ENCODE measurements around the gene CHD9. TPM values are rescaled to one million over a fixed set of nuclear protein-coding genes. Genes with fewer than 3 reads are reported as not detected.

The CHD9 gene
- total RNA-seq, 2 experiments from 2014 or later, result 30.2 to 37.9 TPM

GRCh38 chr16:53209877-53210276 is 155.1 kb downstream of the CHD9 start:
- H3K9me3 Mint-ChIP-seq, result no peaks in the 10 kb centered on the region
- H3K36me3 Mint-ChIP-seq, result peaks cover 2% of the 10 kb centered on the region
- H3K4me3 Mint-ChIP-seq, result no peak overlapping the region
- no peak for DNase-seq
- no peak for ATAC-seq (ENCODE audit: low read depth)
- H3K27ac Mint-ChIP-seq, result no peak overlapping the region
- POLR2A ChIA-PET, result no interaction called here
- H3K27me3 Mint-ChIP-seq, result no peaks in the 10 kb centered on the region
- H3K4me1 Mint-ChIP-seq, result peaks cover 11% of the 10 kb centered on the region

DNA sequence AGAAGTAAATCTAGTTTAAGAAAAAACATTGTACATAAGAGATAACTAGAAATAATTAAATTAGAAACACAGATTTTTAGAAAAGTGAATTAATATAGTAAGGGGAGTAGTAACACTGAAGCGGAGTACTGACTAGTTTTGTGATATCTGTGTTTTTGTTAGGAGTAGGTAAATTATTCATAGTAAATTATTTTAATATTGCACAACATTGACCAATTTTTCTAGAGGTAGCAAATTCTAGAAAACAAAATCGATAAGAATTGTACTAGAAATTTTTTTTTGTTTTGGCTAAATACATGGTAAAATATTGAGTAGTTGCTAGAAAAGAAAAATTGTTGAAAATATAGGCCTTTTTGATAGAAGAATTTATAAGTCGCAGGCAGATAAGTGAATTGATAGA is 156.5 kb downstream of the CHD9 start:
- POLR2A ChIA-PET, result no interaction called here
- Mint-ChIP-seq H3K9me3 (no peaks in the 10 kb centered on the region), H3K4me3 (no peak overlapping the region), H3K27me3 (no peaks in the 10 kb centered on the region), H3K36me3 (peaks cover 4% of the 10 kb centered on the region), H3K4me1 (peaks cover 10% of the 10 kb centered on the region), H3K27ac (no peak overlapping the region)
- no peak for DNase-seq
- no peak for ATAC-seq (ENCODE audit: low read depth)

DNA sequence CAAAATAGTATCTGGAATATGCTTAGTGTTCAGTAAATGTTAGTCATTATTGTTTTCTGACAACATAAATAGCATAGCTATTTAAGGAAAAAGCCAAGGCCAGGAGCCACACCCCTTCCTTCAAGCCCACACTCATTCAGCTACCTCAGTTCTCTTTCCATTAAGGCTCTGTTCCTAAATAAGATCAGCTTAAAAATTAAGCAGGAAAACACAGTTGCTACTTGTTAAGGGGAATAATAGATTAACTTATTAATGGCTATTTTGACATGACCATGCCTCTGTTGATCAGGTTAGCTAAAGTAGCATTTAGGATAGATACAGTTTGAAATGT is 158.1 kb downstream of the CHD9 start:
- no peak for ATAC-seq (ENCODE audit: low read depth)
- DNase-seq, result no peak
- no peaks in the 10 kb centered on the region for H3K9me3 Mint-ChIP-seq
- peaks cover 4% of the 10 kb centered on the region for H3K36me3 Mint-ChIP-seq
- peaks cover 9% of the 10 kb centered on the region for H3K4me1 Mint-ChIP-seq
- POLR2A ChIA-PET, result no interaction called here
- H3K27ac Mint-ChIP-seq, result no peak overlapping the region
- no peaks in the 10 kb centered on the region for H3K27me3 Mint-ChIP-seq
- no peak overlapping the region for H3K4me3 Mint-ChIP-seq

DNA sequence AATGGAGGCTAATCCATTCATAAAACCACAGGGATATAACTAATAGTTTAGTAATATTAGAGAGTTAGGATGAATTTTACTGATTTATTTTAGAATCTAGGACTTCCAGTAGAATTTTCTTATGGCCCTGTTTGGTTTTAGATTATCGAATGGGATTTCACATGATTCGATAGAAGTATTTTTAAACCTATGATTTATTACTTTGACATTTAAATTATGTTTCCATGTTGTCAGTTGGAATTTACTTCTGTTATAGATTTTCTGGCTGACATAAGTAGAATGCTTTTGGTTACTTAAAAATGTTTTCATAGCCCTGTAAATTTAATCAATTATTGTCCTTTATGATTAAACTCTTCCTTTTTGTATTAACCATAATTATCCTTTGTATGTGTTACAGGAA is 158.8 kb downstream of the CHD9 start:
- Mint-ChIP-seq H3K9me3 (no peaks in the 10 kb centered on the region), H3K36me3 (peaks cover 4% of the 10 kb centered on the region), H3K27ac (no peak overlapping the region), H3K4me3 (no peak overlapping the region), H3K27me3 (no peaks in the 10 kb centered on the region), H3K4me1 (peaks cover 3% of the 10 kb centered on the region)
- ATAC-seq (ENCODE audit: low read depth), result no peak
- POLR2A ChIA-PET, result no interaction called here
- no peak for DNase-seq

- H3K9me3 Mint-ChIP-seq, result no peaks in the 10 kb centered on the region
- H3K4me3 Mint-ChIP-seq, result no peak overlapping the region
- POLR2A ChIA-PET, result no interaction called here
- no peak overlapping the region for H3K27ac Mint-ChIP-seq
- H3K36me3 Mint-ChIP-seq, result peaks cover 2% of the 10 kb centered on the region
- DNase-seq, result no peak
- H3K4me1 Mint-ChIP-seq, result no peaks in the 10 kb centered on the region
- no peaks in the 10 kb centered on the region for H3K27me3 Mint-ChIP-seq
- no peak for ATAC-seq (ENCODE audit: low read depth)
Measured at GRCh38 chr16:53216798-53217197, 162.0 kb downstream of the CHD9 start.

GRCh38 chr16:53219371-53219770 is 164.6 kb downstream of the CHD9 start:
- Mint-ChIP-seq H3K36me3 (peaks cover 2% of the 10 kb centered on the region), H3K9me3 (no peaks in the 10 kb centered on the region), H3K4me1 (no peaks in the 10 kb centered on the region), H3K27ac (no peak overlapping the region), H3K27me3 (no peaks in the 10 kb centered on the region), H3K4me3 (no peak overlapping the region)
- POLR2A ChIA-PET, result no interaction called here
- ATAC-seq (ENCODE audit: low read depth) (no peak), DNase-seq (no peak)

GRCh38 chr16:53219795-53220454 is 165.1 kb downstream of the CHD9 start:
- no peak overlapping the region for H3K4me3 Mint-ChIP-seq
- H3K9me3 Mint-ChIP-seq, result no peaks in the 10 kb centered on the region
- H3K4me1 Mint-ChIP-seq, result no peaks in the 10 kb centered on the region
- DNase-seq (no peak), ATAC-seq (ENCODE audit: low read depth) (no peak)
- H3K36me3 Mint-ChIP-seq, result peaks cover 2% of the 10 kb centered on the region
- POLR2A ChIA-PET, result no interaction called here
- H3K27me3 Mint-ChIP-seq, result no peaks in the 10 kb centered on the region
- no peak overlapping the region for H3K27ac Mint-ChIP-seq

- Mint-ChIP-seq H3K27ac (no peak overlapping the region), H3K4me1 (no peaks in the 10 kb centered on the region), H3K36me3 (no peaks in the 10 kb centered on the region), H3K27me3 (no peaks in the 10 kb centered on the region), H3K9me3 (no peaks in the 10 kb centered on the region), H3K4me3 (no peak overlapping the region)
- ATAC-seq (ENCODE audit: low read depth) (no peak), DNase-seq (no peak)
- POLR2A ChIA-PET, result no interaction called here
Measured at GRCh38 chr16:53220585-53220984, 165.8 kb downstream of the CHD9 start.

- POLR2A ChIA-PET, result no interaction called here
- no peak for DNase-seq
- Mint-ChIP-seq H3K4me3 (no peak overlapping the region), H3K9me3 (no peaks in the 10 kb centered on the region), H3K36me3 (peaks cover 9% of the 10 kb centered on the region), H3K27ac (no peak overlapping the region), H3K27me3 (no peaks in the 10 kb centered on the region), H3K4me1 (no peaks in the 10 kb centered on the region)
- no peak for ATAC-seq (ENCODE audit: low read depth)
Measured at GRCh38 chr16:53224951-53225533, 170.3 kb downstream of the CHD9 start.

- ATAC-seq (ENCODE audit: low read depth) (no peak), DNase-seq (no peak)
- Mint-ChIP-seq H3K4me1 (no peaks in the 10 kb centered on the region), H3K9me3 (no peaks in the 10 kb centered on the region), H3K4me3 (no peak overlapping the region), H3K36me3 (peaks cover 33% of the 10 kb centered on the region), H3K27ac (no peak overlapping the region), H3K27me3 (no peaks in the 10 kb centered on the region)
- POLR2A ChIA-PET, result no interaction called here
Measured at GRCh38 chr16:53232826-53233529, 178.2 kb downstream of the CHD9 start.

DNA sequence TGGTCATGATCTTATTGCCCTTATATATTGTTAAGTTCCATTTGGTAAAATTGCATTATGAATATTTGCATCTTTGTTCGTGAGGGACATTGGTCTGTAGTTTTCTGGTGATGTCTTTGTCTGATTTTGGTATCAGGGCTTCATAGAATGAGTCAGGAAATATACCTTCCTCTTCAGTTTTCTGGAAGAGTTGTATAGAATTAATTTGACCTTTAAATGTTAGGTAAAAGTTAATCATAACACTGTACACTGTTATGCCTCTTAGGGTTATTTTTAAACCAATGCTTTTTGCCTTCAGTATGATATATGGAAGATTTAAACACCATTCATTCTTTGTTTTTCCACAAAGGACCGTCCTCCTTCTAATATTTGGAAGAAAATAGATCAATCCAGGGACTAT is 180.0 kb downstream of the CHD9 start:
- Mint-ChIP-seq H3K27ac (no peak overlapping the region), H3K9me3 (no peaks in the 10 kb centered on the region), H3K36me3 (peaks cover 36% of the 10 kb centered on the region), H3K27me3 (no peaks in the 10 kb centered on the region), H3K4me3 (no peak overlapping the region), H3K4me1 (no peaks in the 10 kb centered on the region)
- POLR2A ChIA-PET, result no interaction called here
- ATAC-seq (ENCODE audit: low read depth), result no peak
- DNase-seq, result no peak

DNA sequence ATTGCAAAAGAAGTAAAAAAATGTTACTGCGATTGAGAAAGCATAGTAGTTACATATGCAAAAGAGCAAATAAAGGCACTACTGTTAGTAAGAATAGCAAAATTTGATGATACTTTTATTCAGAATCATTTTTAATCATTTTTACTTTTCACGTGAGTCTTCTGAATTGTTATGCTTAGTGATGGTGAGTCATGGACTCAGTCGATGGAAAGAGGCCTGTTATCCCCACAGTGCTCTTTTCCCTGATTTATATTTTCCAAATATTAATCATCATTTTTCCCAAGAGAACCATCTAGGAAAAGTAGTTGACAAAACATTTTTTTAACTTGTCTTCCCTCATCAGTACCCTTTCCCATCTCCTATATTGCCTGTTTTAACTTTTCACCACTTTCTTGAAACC is 181.1 kb downstream of the CHD9 start:
- H3K27me3 Mint-ChIP-seq, result no peaks in the 10 kb centered on the region
- POLR2A ChIA-PET, result no interaction called here
- H3K36me3 Mint-ChIP-seq, result peaks cover 30% of the 10 kb centered on the region
- ATAC-seq (ENCODE audit: low read depth) (no peak), DNase-seq (no peak)
- no peaks in the 10 kb centered on the region for H3K4me1 Mint-ChIP-seq
- no peak overlapping the region for H3K27ac Mint-ChIP-seq
- H3K9me3 Mint-ChIP-seq, result no peaks in the 10 kb centered on the region
- no peak overlapping the region for H3K4me3 Mint-ChIP-seq

GRCh38 chr16:53249331-53249730 is 194.5 kb downstream of the CHD9 start:
- no peaks in the 10 kb centered on the region for H3K9me3 Mint-ChIP-seq
- ATAC-seq (ENCODE audit: low read depth), result no peak
- H3K4me3 Mint-ChIP-seq, result no peak overlapping the region
- H3K27ac Mint-ChIP-seq, result no peak overlapping the region
- no peaks in the 10 kb centered on the region for H3K27me3 Mint-ChIP-seq
- POLR2A ChIA-PET, result no interaction called here
- peaks cover 24% of the 10 kb centered on the region for H3K36me3 Mint-ChIP-seq
- no peak for DNase-seq
- no peaks in the 10 kb centered on the region for H3K4me1 Mint-ChIP-seq

- H3K4me1 Mint-ChIP-seq, result no peaks in the 10 kb centered on the region
- no peak for ATAC-seq (ENCODE audit: low read depth)
Measured at GRCh38 chr16:53257001-53257400, 202.2 kb downstream of the CHD9 start.

More at GRCh38 chr16:53257001-53257400, 202.2 kb downstream of the CHD9 start:
- H3K27me3 Mint-ChIP-seq, result no peaks in the 10 kb centered on the region
- H3K36me3 Mint-ChIP-seq, result peaks cover 40% of the 10 kb centered on the region
- POLR2A ChIA-PET, result no interaction called here
- no peaks in the 10 kb centered on the region for H3K9me3 Mint-ChIP-seq
- H3K27ac Mint-ChIP-seq, result no peak overlapping the region
- no peak overlapping the region for H3K4me3 Mint-ChIP-seq
- DNase-seq, result no peak
